Right lobe of liver (tissue), 4 donors: ENCODE data around the gene IL23R.

Source experiments
- POLR2A ChIP-seq: fragments of 450-650 bp; IDR thresholded peaks from one replicate; pipeline ENCODE4 v1.6.1; 2017; ENCODE audit warnings: antibody characterized with exemption, mild to moderate bottlenecking
- TF ChIP-seq, protein P1 (sequence below), 4 donors: fragments of 200-600 bp in 3 of 4; fragments of 450-650 bp in 1 of 4; IDR thresholded peaks; one replicate each; pipeline versions ENCODE4 v1.5.1 to v1.8.0; 2016 to 2022; ENCODE audit warnings: antibody characterized with exemption in 4 of 4, mild to moderate bottlenecking in 2 of 4
- donor health status: DM: no; HTN: no; CAD: no.
- donor health status: DM: no; HTN: no; CAD: no.
- donor health status: DM: no; HTN: yes; CAD: no.

- TF ChIP-seq POLR2A: no peak
- TF ChIP-seq, protein P1, sequence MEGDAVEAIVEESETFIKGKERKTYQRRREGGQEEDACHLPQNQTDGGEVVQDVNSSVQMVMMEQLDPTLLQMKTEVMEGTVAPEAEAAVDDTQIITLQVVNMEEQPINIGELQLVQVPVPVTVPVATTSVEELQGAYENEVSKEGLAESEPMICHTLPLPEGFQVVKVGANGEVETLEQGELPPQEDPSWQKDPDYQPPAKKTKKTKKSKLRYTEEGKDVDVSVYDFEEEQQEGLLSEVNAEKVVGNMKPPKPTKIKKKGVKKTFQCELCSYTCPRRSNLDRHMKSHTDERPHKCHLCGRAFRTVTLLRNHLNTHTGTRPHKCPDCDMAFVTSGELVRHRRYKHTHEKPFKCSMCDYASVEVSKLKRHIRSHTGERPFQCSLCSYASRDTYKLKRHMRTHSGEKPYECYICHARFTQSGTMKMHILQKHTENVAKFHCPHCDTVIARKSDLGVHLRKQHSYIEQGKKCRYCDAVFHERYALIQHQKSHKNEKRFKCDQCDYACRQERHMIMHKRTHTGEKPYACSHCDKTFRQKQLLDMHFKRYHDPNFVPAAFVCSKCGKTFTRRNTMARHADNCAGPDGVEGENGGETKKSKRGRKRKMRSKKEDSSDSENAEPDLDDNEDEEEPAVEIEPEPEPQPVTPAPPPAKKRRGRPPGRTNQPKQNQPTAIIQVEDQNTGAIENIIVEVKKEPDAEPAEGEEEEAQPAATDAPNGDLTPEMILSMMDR (IDR thresholded peaks at IDR 0.05): no peak
These were observed 27.4 kb downstream of the IL23R start for GRCh38 chr1:67193704-67194103.
